Erythroblast (primary cell): Measurements from ENCODE around the gene DOCK11.
A peak's percentile ranks its signal among the peaks of the same experiment; 100 is the strongest.

Experiments used
- DNase-seq, 2 experiments: peaks; one replicate each; lab custom pipeline; 2025; lab: John Stamatoyannopoulos, UW
- GATA1 ChIP-seq: IDR thresholded peaks from 2 replicates; pipeline ENCODE4 v1.6.1; 2011; ENCODE audit warnings: low read depth, mild to moderate bottlenecking, control low read depth, low read length, moderate library complexity
- POLR2A ChIP-seq: IDR thresholded peaks from 2 replicates; pipeline ENCODE4 v1.6.1; 2011; ENCODE audit warnings: mild to moderate bottlenecking, low read length

The DOCK11 gene

DNA sequence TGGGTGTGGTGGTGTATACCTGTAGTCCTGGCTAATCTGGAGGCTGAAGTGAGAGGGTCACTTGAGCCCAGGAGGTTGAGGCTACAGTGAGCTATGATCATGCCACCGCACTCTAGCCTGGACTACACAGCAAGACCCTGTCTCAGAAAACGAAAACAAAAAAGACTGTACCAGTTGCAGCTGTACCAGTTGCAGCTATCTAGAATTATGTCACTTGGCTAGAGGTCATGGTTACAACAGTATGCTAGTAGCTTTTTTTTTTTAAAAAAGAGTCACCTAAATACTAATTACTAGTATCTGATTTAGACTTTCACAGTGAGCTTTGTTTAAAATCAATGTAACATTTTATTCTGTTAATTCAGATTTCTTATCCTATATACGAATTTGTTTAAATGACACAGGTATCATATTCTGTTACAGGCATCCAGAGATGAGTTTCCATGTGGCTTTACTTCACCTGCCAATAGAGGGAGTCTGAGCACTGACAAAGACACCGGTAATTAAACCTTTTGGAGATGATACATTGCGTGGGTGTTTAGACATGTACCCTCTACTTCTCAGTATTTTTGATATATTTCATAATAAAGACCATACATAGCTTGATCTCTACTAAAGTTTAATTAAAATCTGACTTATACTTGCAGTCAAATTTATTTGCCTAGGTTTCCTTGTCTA is 131.6 kb downstream of the DOCK11 start:
- no peak for TF ChIP-seq GATA1
- no peak for TF ChIP-seq POLR2A
- DNase-seq: no peak

- DNase-seq: no peak
- TF ChIP-seq POLR2A (no peak), GATA1 (no peak)
Observed at GRCh38 chrX:118630848-118631247, 135.2 kb downstream of the DOCK11 start.

DNA sequence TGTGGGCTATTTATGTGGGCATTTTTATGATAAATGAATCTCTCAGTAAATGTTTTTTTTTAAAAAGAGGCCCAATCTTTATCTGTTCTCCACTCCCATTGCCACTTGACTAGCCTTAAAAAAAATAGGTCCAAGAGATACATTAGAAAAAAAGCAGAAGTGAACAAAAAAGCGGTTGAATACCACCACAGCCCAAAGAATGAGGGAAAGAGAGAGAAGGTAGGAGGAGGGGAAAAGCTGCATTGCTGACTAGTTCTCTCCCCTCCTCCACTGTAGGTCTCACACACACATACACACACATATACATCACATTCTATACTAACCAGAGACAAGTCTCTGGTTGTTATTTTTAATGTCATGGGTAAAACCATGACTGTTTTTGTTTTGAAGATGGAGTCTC is 136.0 kb downstream of the DOCK11 start:
- DNase-seq: no peak
- TF ChIP-seq GATA1 (no peak), POLR2A (no peak)

DNA sequence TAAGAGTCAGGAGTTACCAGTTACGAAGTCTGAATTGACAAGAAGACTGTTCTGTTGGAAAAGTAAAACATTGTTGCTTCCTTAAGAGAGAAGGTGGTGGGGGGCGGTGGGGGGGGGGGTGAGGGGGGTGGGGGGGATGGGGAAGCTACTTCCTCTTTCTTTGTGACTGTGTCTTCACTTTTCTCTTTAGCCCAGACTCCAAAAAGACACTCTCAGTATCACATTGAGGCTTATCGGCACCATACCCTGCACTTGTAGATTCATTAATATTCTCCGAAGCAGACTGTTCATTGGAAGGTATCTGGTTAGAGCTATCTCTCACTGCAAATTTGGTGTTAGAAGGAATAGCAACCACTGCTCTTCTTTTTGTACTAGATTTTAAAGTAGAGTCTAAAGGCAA is 137.2 kb downstream of the DOCK11 start:
- peak in 1 of 2 experiments; percentile 1 for DNase-seq

DNA sequence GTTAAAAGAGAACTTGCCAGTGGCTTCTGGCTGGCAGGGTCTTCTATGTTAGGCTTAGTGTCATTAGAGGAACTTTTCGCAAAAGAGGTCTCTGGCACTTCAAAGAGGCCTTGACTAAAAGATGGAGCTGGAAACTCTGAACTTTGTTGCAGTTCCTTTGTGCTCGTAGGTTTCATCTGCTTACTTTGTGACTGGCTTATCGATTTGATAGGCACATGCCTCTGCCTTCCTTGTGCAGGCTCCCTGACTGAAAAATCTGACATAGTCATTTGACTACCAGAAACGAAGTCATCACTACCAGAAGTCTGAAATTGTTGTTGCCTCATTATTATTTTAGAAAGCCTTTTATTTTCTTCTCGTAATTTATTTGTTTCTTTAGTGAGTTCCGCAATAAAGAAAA is 137.9 kb downstream of the DOCK11 start:
- DNase-seq: no peak
- TF ChIP-seq POLR2A: no peak

More for the DNA sequence above, 137.2 kb downstream of the DOCK11 start:
- TF ChIP-seq GATA1 (no peak), POLR2A (no peak)

GRCh38 chrX:118634336-118634735 is 138.7 kb downstream of the DOCK11 start:
- DNase-seq: no peak
- TF ChIP-seq POLR2A (no peak), GATA1 (no peak)

DNA sequence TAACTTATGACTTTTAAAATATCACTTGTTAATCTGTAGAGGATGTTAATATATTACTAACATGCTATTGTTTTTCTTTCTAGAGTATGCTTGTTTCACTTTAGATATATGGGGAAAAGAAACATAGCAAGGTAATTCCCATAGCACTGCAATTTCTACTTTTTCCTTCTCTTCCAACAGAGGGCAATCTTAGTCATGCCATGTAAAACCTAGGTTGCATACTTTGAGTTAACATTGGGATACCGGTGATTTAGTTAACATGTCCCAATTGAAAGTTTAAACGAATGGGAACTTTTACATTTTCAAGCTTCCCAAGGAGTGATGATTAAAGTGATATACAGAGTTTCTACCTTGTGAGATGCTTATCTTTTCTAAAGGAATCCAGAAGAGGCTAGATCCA is 142.4 kb downstream of the DOCK11 start:
- DNase-seq: no peak
- TF ChIP-seq GATA1 (no peak), POLR2A (no peak)

DNA sequence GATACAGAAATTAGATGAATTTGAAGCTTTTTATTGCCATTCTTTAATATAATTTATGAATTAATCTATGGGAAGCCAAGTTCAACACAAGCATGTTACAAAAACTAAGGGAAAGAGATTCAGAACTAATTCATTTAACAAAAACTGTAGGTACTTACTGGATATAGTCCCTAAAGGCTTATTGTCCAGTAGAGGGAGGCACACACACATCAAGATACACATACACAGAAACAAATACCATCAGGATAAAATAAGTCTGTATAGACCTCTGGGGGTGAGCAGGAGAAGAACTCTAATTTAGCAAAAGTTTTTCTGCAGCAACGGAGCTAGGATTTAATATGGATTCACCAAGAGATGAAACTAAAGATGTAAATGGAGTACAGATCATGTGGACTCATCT is 148.8 kb downstream of the DOCK11 start:
- peak in 1 of 2 experiments; percentile 3 for DNase-seq

DNA sequence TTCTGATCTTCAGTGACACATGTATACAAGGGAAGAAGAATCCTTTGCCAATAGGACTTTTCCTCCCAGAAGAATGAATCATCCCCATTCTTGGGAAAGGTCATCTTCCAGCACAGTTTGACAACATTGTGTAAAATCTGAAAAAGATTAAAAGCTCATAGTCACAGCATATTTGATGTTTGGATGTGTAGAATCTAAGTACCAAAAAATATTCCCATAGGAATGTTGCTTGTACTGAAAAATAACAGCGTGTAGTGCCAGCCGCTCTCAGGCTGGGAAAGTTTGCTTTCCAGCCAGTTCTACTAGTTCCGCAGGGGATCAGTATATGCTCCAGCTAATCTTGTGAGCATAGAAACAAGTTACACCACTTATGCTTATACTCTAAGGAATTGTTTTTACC is 157.1 kb downstream of the DOCK11 start:
- no peak for DNase-seq
- TF ChIP-seq POLR2A (no peak), GATA1 (no peak)

More for the DNA sequence above, 148.8 kb downstream of the DOCK11 start:
- no peak for TF ChIP-seq GATA1
- TF ChIP-seq POLR2A: no peak

- no peak for DNase-seq
- no peak for TF ChIP-seq GATA1
- TF ChIP-seq POLR2A: no peak
Observed at GRCh38 chrX:118654331-118654730, 158.7 kb downstream of the DOCK11 start.

DNA sequence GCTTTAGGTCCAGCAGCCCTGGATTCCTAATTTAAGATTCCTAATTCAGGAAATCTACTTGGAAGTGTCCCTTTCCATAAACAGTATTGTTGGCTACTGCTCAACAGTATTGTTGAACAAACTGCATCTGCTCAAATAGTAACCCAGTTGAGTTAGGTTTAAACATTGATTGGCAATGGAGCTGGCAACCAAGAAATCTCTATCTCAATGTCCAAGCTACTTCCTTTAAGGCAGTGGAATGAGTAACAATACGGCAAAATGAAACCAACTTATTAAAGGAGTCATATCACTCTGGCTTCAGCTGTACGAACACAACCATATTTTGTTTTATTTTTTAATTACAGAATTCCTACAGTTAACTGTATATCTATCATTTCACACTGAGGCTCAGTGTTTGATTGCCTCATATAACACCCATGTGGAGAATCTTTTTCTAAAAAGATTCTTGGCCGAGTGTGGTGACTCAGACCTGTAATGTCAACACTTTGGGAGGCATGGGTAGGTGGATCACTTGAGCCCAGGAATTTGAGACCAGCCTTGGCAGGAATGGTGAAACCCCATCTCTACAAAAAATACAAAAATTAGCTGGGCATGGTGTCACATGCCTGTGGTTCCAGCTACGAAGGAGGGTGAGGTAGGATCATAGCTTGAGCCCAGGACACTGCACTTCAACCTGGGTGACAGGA is 160.1 kb downstream of the DOCK11 start:
- DNase-seq: no peak
- TF ChIP-seq GATA1: no peak
- TF ChIP-seq POLR2A: no peak

DNA sequence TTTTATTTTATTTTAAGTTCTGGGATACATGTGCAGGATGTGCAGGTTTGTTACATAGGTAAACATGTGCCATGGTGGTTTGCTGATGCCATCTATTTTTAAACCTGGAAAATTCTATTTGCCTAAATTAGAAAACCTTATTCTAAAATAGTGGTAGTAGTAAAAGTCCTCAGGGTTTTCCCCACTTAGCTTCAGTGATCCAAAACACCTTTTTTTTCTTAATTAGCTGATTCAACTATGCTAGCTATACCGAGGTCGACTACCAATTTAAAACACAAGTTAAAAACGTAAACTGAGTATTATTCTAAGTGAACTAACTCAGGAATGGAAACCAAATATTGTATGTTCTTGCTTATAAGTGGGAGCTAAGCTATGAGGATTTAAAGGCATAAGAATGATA is 161.8 kb downstream of the DOCK11 start:
- DNase-seq: no peak
- TF ChIP-seq GATA1 (no peak), POLR2A (no peak)

DNA sequence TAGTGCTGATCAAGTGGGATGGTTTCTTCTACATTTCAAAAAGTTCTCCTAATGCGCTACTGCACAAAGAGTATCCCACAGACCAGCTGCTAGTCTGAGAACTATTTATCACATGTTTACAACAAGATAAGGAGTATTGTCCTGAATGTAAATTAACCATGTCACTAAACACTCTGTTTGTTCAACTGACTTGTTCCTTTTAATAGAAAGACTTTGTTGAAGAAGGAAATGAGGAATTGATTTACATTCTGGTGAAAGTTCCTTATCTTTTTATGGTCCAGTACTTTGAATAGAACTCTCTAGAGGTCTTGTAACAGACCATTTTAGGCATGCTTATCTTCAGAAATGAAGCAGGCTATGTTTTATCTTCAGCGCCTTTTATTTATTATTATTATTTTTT is 164.5 kb downstream of the DOCK11 start:
- peak in 1 of 2 experiments; percentile 1 for DNase-seq
- TF ChIP-seq GATA1 (no peak), POLR2A (no peak)

- no peak for TF ChIP-seq GATA1
- TF ChIP-seq POLR2A: no peak
- no peak for DNase-seq
Observed at GRCh38 chrX:118665204-118665603, 169.6 kb downstream of the DOCK11 start.
